H1 (cell line): ENCODE measurements around the gene PTGIS. TPM values are rescaled to one million over a fixed set of nuclear protein-coding genes. Genes with fewer than 3 reads are reported as not detected.

Experiments used
- CTCF ChIA-PET: fragments of 300-600 bp; sonication (Branson Sonifier 250); formaldehyde crosslinking; loops from one replicate; lab custom pipeline; 2021; ENCODE audit not compliant: partially characterized antibody; lab: Charles Lee
- POLR2A ChIA-PET: fragments of 300-600 bp; sonication (Branson Sonifier 250); formaldehyde crosslinking; loops from one replicate; lab custom pipeline; 2021; ENCODE audit warnings: inconsistent platforms; ENCODE audit not compliant: partially characterized antibody; lab: Charles Lee
- DNase-seq, 2 experiments: peaks; one replicate each; pipeline versions ENCODE4 v3.0.0 to v3.0.0-alpha.2; 2010 to 2022; ENCODE audit warnings: low spot score in 2 of 2, low read depth in 1 of 2, mixed read lengths in 1 of 2
- FAIRE-seq: peaks from 2 replicates; lab custom pipeline; 2011; peaks lifted over from hg19 to GRCh38; lab: Jason Lieb, UNC
- H2AFZ ChIP-seq: 2 replicates; pipeline ENCODE4 v1.8.1; 2012; ENCODE audit warnings: low read length, inconsistent platforms
- H2AK5ac ChIP-seq: 2 replicates; pipeline ENCODE4 v1.6.1; 2013; ENCODE audit warnings: low read depth, low read length
- H2BK120ac ChIP-seq: replicated peaks from 2 replicates; pipeline ENCODE3; 2013; ENCODE audit warnings: low read depth, low read length, inconsistent platforms
- H2BK12ac ChIP-seq: 2 replicates; pipeline ENCODE4 v1.6.1; 2013; ENCODE audit warnings: low read depth, low read length
- H2BK15ac ChIP-seq: 2 replicates; pipeline ENCODE4 v1.6.1; 2013; ENCODE audit warnings: low read length
- H2BK20ac ChIP-seq: 2 replicates; pipeline ENCODE4 v1.6.1; 2013; ENCODE audit warnings: low read length
- H2BK5ac ChIP-seq: 2 replicates; pipeline ENCODE4 v1.6.1; 2013; ENCODE audit warnings: low read depth, low read length
- H3K14ac ChIP-seq: 2 replicates; pipeline ENCODE4 v1.6.1; 2013; ENCODE audit warnings: inconsistent platforms; ENCODE audit not compliant: insufficient read length
- H3K18ac ChIP-seq: 2 replicates; pipeline ENCODE4 v1.6.1; 2013; ENCODE audit warnings: low read length; ENCODE audit errors: extremely low read depth
- H3K23ac ChIP-seq: 2 replicates; pipeline ENCODE4 v1.6.1; 2013; ENCODE audit warnings: inconsistent platforms; ENCODE audit not compliant: insufficient read length
- H3K23me2 ChIP-seq: 2 replicates; pipeline ENCODE4 v1.6.1; 2013; ENCODE audit warnings: low read depth, low read length
- H3K27ac ChIP-seq: 2 replicates; pipeline ENCODE4 v1.6.1; 2011; ENCODE audit warnings: low read depth, low read length, inconsistent platforms
- H3K27me3 ChIP-seq, 4 experiments: replicated peaks in 1 of 4; 1 replicate in 1 of 4; 2 replicates in 3 of 4; pipeline versions ENCODE4 v1.6.1 to v1.8.1; 2011 to 2013; ENCODE audit warnings: low read length in 3 of 4, mild to moderate bottlenecking in 3 of 4, inconsistent platforms in 2 of 4, mixed read lengths in 2 of 4, moderate library complexity in 1 of 4; ENCODE audit not compliant: control insufficient read depth in 3 of 4, insufficient read depth in 3 of 4; ENCODE audit errors: extremely low read depth in 1 of 4
- H3K36me3 ChIP-seq, 4 experiments: 2 replicates each; pipeline versions ENCODE4 v1.6.1 to v1.8.1; 2011 to 2013; ENCODE audit warnings: mild to moderate bottlenecking in 4 of 4, low read length in 3 of 4, moderate library complexity in 2 of 4, control low read depth in 1 of 4, inconsistent platforms in 1 of 4; ENCODE audit not compliant: insufficient read depth in 4 of 4, control insufficient read depth in 2 of 4
- H3K4ac ChIP-seq: replicated peaks from 2 replicates; pipeline ENCODE3; 2013; ENCODE audit warnings: low read length, low read depth, mixed read lengths, inconsistent platforms; ENCODE audit not compliant: insufficient read length
- H3K4me1 ChIP-seq, 4 experiments: replicated peaks in 1 of 4; 1 replicate in 1 of 4; 2 replicates in 3 of 4; pipeline versions ENCODE4 v1.6.1 to v1.8.1; 2011 to 2013; ENCODE audit warnings: low read length in 3 of 4, inconsistent platforms in 2 of 4, mixed read lengths in 1 of 4; ENCODE audit not compliant: insufficient read depth in 4 of 4, control insufficient read depth in 3 of 4
- H3K4me2 ChIP-seq, 2 experiments: 2 replicates each; pipeline versions ENCODE4 v1.6.1 to v1.8.1; 2011 to 2013; ENCODE audit warnings: low read depth in 2 of 2, low read length in 2 of 2, control low read depth in 1 of 2, inconsistent platforms in 1 of 2, mild to moderate bottlenecking in 1 of 2; ENCODE audit not compliant: insufficient read depth in 1 of 2
- H3K4me3 ChIP-seq, 4 experiments: fragments of 200-600, 300-600 bp in 1 of 4; sonication (generic), shearing (Covaris generic), sonication (Bioruptor Twin) in 1 of 4; 2 replicates each; pipeline versions ENCODE4 v1.5.1 to v1.8.1; 2011 to 2016; ENCODE audit warnings: low read length in 4 of 4, low read depth in 3 of 4, control low read depth in 2 of 4, inconsistent platforms in 2 of 4, mild to moderate bottlenecking in 2 of 4, mixed read lengths in 1 of 4, moderate library complexity in 1 of 4; ENCODE audit not compliant: insufficient read depth in 2 of 4; ENCODE audit errors: extremely low read depth in 1 of 4
- H3K56ac ChIP-seq: replicated peaks from 2 replicates; pipeline ENCODE3; 2013; ENCODE audit warnings: low read depth, mild to moderate bottlenecking, mixed read lengths, low read length, inconsistent platforms; ENCODE audit not compliant: insufficient read length
- H3K79me1 ChIP-seq: 2 replicates; pipeline ENCODE4 v1.6.1; 2013; ENCODE audit warnings: low read depth, low read length, control low read depth
- H3K79me2 ChIP-seq, 2 experiments: 2 replicates each; pipeline versions ENCODE4 v1.6.1 to v1.8.1; 2012 to 2013; ENCODE audit warnings: low read length in 2 of 2, mild to moderate bottlenecking in 2 of 2, inconsistent platforms in 1 of 2; ENCODE audit not compliant: insufficient read depth in 2 of 2, control insufficient read depth in 1 of 2
- H3K9ac ChIP-seq, 4 experiments: replicated peaks in 1 of 4; 1 replicate in 1 of 4; 2 replicates in 3 of 4; pipeline versions ENCODE4 v1.6.1 to v1.8.1; 2011 to 2013; ENCODE audit warnings: low read depth in 3 of 4, low read length in 3 of 4, control low read depth in 2 of 4, mild to moderate bottlenecking in 2 of 4, moderate library complexity in 2 of 4, inconsistent platforms in 1 of 4; ENCODE audit errors: extremely low read depth in 1 of 4
- H3K9me3 ChIP-seq, 2 experiments: 2 replicates each; pipeline versions ENCODE4 v1.6.1 to v1.8.1; 2012 to 2013; ENCODE audit warnings: mild to moderate bottlenecking in 2 of 2, moderate library complexity in 2 of 2, control low read depth in 1 of 2, inconsistent platforms in 1 of 2, low read depth in 1 of 2, low read length in 1 of 2, mixed read lengths in 1 of 2; ENCODE audit not compliant: insufficient read depth in 2 of 2
- H4K20me1 ChIP-seq, 2 experiments: replicated peaks in 1 of 2; 2 replicates each; pipeline versions ENCODE3 to v1.8.1; 2011 to 2013; ENCODE audit warnings: inconsistent platforms in 2 of 2, low read length in 2 of 2, mild to moderate bottlenecking in 1 of 2; ENCODE audit not compliant: insufficient read depth in 2 of 2, control insufficient read depth in 1 of 2
- H4K5ac ChIP-seq: 2 replicates; pipeline ENCODE4 v1.6.1; 2013; ENCODE audit warnings: low read length, low read depth, mixed read lengths, inconsistent platforms; ENCODE audit not compliant: insufficient read length
- H4K8ac ChIP-seq: 2 replicates; pipeline ENCODE4 v1.8.0; 2013; ENCODE audit warnings: mild to moderate bottlenecking, moderate library complexity, low read length, inconsistent platforms; ENCODE audit not compliant: insufficient read depth; ENCODE audit errors: extremely low read depth
- H4K91ac ChIP-seq: replicated peaks from 2 replicates; pipeline ENCODE3; 2013; ENCODE audit warnings: low read length, mixed read lengths, inconsistent platforms; ENCODE audit not compliant: insufficient read length
- CTBP2 ChIP-seq: IDR thresholded peaks from 2 replicates; pipeline ENCODE4 v1.7.0; 2011; ENCODE audit warnings: borderline replicate concordance, mild to moderate bottlenecking, moderate library complexity, mixed read lengths, low read length; ENCODE audit not compliant: insufficient read depth, insufficient read length
- POLR2A ChIP-seq, 2 experiments: IDR thresholded peaks; 1 replicate in 1 of 2; 2 replicates in 1 of 2; pipeline ENCODE4 v1.6.1; 2011; ENCODE audit warnings: low read depth in 2 of 2, low read length in 2 of 2, mild to moderate bottlenecking in 2 of 2; ENCODE audit errors: control extremely low read depth in 1 of 2
- RNF2 ChIP-seq: fragments of 200-900, 300-1000 bp; sonication (generic); IDR thresholded peaks from 2 replicates; pipeline ENCODE4 v1.7.1; 2016; ENCODE audit warnings: borderline replicate concordance, low read depth, mild to moderate bottlenecking, antibody characterized with exemption, low read length; ENCODE audit not compliant: poor library complexity, severe bottlenecking; ENCODE audit errors: missing control alignments
- TAF7 ChIP-seq: optimal IDR thresholded peaks from 2 replicates; pipeline ENCODE3; 2011; ENCODE audit warnings: low read depth, mild to moderate bottlenecking, inconsistent platforms, low read length, moderate library complexity, borderline replicate concordance
- USF2 ChIP-seq: IDR thresholded peaks from 2 replicates; pipeline ENCODE4 v1.6.1; 2011; ENCODE audit warnings: low read length, improper control_type of control experiment
- YY1 ChIP-seq: IDR thresholded peaks from 2 replicates; pipeline ENCODE4 v1.6.1; 2011; ENCODE audit warnings: low read depth, mild to moderate bottlenecking, low read length
- WGBS, 2 experiments: shearing (Covaris generic) in 1 of 2; methylation state at CpG; one replicate each; pipeline versions ENCODE4 v1.1.6 to v1.1.7; 2013 to 2015; ENCODE audit warnings: low lambda C conversion rate in 2 of 2, mixed read lengths in 2 of 2, inconsistent platforms in 1 of 2, low coverage in 1 of 2, missing lambda C conversion rate in 1 of 2; ENCODE audit not compliant: insufficient replicate concordance in 2 of 2, insufficient coverage in 1 of 2, insufficient read length in 1 of 2; ENCODE audit errors: extremely low coverage in 1 of 2, missing lambda C conversion rate in 1 of 2; 5-methylcytosine and 5-hydroxymethylcytosine counted together
- polyA plus RNA-seq, 7 experiments: library from polyadenylated mRNA; depleted of rRNA in 3 of 7; stranded (reverse) in 5 of 7; unstranded in 2 of 7; fragments of >200 nt in 5 of 7; fragments of 200-250 nt in 2 of 7; gene quantifications; 1 replicate in 5 of 7; 2 replicates in 1 of 7; 4 replicates in 1 of 7; pipeline versions ENCODE4 v1.2.1 to v1.2.3, GENCODE V29; 2011 to 2013; ENCODE audit warnings: missing spikeins in 2 of 7, mixed read lengths in 2 of 7
- total RNA-seq: library from RNA; stranded (reverse); fragmentation: NEBNext Ultra II Directional; extraction: Animal tissue kit (Norgen Biotek cat#: 25700); gene quantifications from 2 replicates; pipeline ENCODE4 v1.2.1, GENCODE V29; 2021

PTGIS gene
- total and polyA plus RNA-seq, 2 of the 8 experiments (the other 6 are each of a cell fraction or from before 2014, with no cell fraction given) = 29.9 to 35.5 TPM

DNA sequence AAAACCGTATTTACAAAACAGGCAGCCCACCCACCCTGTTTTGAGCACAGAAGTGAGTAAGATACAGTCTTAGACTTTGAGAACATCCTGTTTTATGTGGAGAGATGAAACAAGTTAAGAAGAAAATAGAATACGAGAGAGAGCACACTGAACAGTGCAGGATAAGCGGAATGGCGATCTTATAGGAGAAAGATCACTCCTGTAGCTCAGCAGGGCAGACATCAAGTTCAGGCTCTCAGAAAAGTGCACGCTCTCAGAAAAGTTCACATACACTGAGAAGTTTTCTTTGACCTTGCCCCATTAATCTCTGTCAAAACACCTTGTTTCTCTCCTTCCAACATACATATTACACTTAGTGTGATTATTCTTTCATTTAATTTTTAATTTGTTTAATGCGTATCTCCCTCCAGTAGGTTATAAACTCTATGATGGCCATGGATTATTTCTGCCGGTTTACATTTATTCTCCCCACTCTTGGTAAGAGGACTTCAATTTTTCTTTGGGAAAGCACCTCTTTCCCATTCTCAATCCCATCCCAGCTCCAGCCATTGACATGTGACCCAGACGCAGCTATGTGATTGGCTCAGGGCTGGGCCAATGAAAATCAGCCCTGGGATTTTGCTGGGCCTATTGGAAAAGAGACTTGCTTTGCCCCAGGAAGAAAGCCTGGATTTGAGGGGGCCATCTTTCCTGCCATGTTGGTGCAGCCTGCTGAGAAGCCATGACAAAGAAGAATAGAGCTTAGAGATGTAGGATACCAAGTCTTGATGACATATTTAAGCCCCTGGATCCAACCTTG, 101.6 kb downstream of the PTGIS start:
- Histone ChIP-seq H2BK5ac (no peak overlapping the region), H3K4ac (no peak overlapping the region), H3K4me2 (no peak overlapping the region), H3K14ac (no peak overlapping the region), H3K56ac (no peak overlapping the region), H3K23me2 (no peaks in the 10 kb centered on the region), H2BK15ac (no peak overlapping the region), H2BK12ac (no peak overlapping the region), H3K23ac (no peak overlapping the region), H4K91ac (no peak overlapping the region), H3K79me1 (no peaks in the 10 kb centered on the region; the same call in 1 of the 2 replicates), H3K36me3 (no peaks in the 10 kb centered on the region), H3K79me2 (no peaks in the 10 kb centered on the region), H3K4me3 (no peak overlapping the region), H3K4me1 (peaks cover 0 to 2% (median 0%) of the 10 kb centered on the region in 4 experiments; a peak in 1 of 7 replicates), H3K27me3 (no peaks in the 10 kb centered on the region), H2AFZ (no peak overlapping the region), H3K9ac (no peak overlapping the region), H3K18ac (no peak overlapping the region), H3K27ac (no peak overlapping the region), H4K8ac (no peak overlapping the region), H4K20me1 (peaks cover 0 to 1% of the 10 kb centered on the region in 2 experiments), H2BK20ac (no peak overlapping the region), H2AK5ac (no peak overlapping the region), H3K9me3 (no peaks in the 10 kb centered on the region), H4K5ac (no peak overlapping the region), H2BK120ac (no peak overlapping the region)
- TF ChIP-seq USF2 (peak; percentile 36; the same call in 1 of the 2 replicates), POLR2A (IDR thresholded peaks at IDR 0.05; ENCODE audit: control extremely low read depth in 1 of 2, low read depth in 2 of 2, low read length in 2 of 2) (0 out of 3 replicates have a peak, but pooled peaks of 1 of the 2 experiments have one; percentile 25), RNF2 (no peak), CTBP2 (no peak), TAF7 (peak; percentile 57), YY1 (peak; percentile 60; the same call in 1 of the 2 replicates)
- POLR2A ChIA-PET = interaction anchor here (1.0 kb wide), 1 partner anchor 18 kb away, joined by 4 read pairs; no protein-coding TSS in a partner anchor
- CTCF ChIA-PET = interaction anchor here (0.7 to 4.7 kb wide), 10 partner anchors 12 to 153 kb away, joined by 3 to 18 read pairs (median 3); no protein-coding TSS in a partner anchor
- FAIRE-seq = no peak
- no peak for DNase-seq
- WGBS, 2 experiments = 92% methylated on average over 8 of the region's 8 CpGs; no CpG with 5 or more reads in 1 of the 2 experiments
